MCF 10A (cell line): ENCODE measurements around the gene PTCH1. TPM values are rescaled to one million over a fixed set of nuclear protein-coding genes. Genes with fewer than 3 reads are reported as not detected.

ENCODE experiments used
- BruUV-seq: library from RNA; stranded (reverse); fragments of 400-500 nt; replicated peaks from 2 replicates; lab custom pipeline; 2021; lab: Mats Ljungman, UMichigan
- CTCF ChIA-PET: fragments of 300-600 bp; sonication (Branson Sonifier 250); formaldehyde crosslinking; extraction: SDS; loops from one replicate; lab custom pipeline; 2021; ENCODE audit warnings: antibody characterized with exemption, inconsistent platforms; lab: Yijun Ruan, JAX
- POLR2A ChIA-PET: fragments of 300-600, 350-650 bp; sonication (Branson Sonifier 250); formaldehyde crosslinking; extraction: SDS; loops from one replicate; lab custom pipeline; 2020; ENCODE audit warnings: antibody characterized with exemption, inconsistent platforms; lab: Yijun Ruan, JAX
- DNase-seq: peaks from one replicate; pipeline ENCODE4 v3.0.0-alpha.2; 2018; ENCODE audit not compliant: unreplicated experiment
- H3K27ac Mint-ChIP-seq: one replicate; pipeline ENCODE4 v1.8.0; 2022; ENCODE audit warnings: mild to moderate bottlenecking, low read depth, mixed read lengths; ENCODE audit not compliant: unreplicated experiment
- H3K27me3 Mint-ChIP-seq: one replicate; pipeline ENCODE4 v1.8.0; 2022; ENCODE audit warnings: mixed read lengths; ENCODE audit not compliant: insufficient read depth, unreplicated experiment
- H3K36me3 Mint-ChIP-seq: one replicate; pipeline ENCODE4 v1.8.0; 2022; ENCODE audit warnings: mild to moderate bottlenecking, moderate library complexity, mixed read lengths; ENCODE audit not compliant: insufficient read depth, unreplicated experiment
- H3K4me1 Mint-ChIP-seq: one replicate; pipeline ENCODE4 v1.8.0; 2022; ENCODE audit warnings: mixed read lengths; ENCODE audit not compliant: insufficient read depth, unreplicated experiment
- H3K4me3 Mint-ChIP-seq: one replicate; pipeline ENCODE4 v1.8.0; 2022; ENCODE audit warnings: mild to moderate bottlenecking, moderate library complexity, mixed read lengths; ENCODE audit not compliant: unreplicated experiment
- H3K9me3 Mint-ChIP-seq: one replicate; pipeline ENCODE4 v1.8.0; 2022; ENCODE audit warnings: mixed read lengths; ENCODE audit not compliant: unreplicated experiment
- intact Hi-C: fragments of 100-400 bp; cut with micrococcal nuclease; formaldehyde crosslinking; loops from 2 replicates; pipeline ENCODE4 v1.14.1; 2022
- total RNA-seq: library from RNA; stranded (reverse); gene quantifications from 2 replicates; pipeline ENCODE4 v1.2.3, GENCODE V29; 2022
- TF ChIP-seq, protein P1 (sequence below): fragments of 200-600 bp; IDR thresholded peaks from one replicate; pipeline ENCODE4 v1.8.0; 2022; ENCODE audit warnings: antibody characterized with exemption, mild to moderate bottlenecking; ENCODE audit not compliant: unreplicated experiment

The PTCH1 gene
- total RNA-seq, 1 experiment from 2014 or later: 3.6 TPM

DNA sequence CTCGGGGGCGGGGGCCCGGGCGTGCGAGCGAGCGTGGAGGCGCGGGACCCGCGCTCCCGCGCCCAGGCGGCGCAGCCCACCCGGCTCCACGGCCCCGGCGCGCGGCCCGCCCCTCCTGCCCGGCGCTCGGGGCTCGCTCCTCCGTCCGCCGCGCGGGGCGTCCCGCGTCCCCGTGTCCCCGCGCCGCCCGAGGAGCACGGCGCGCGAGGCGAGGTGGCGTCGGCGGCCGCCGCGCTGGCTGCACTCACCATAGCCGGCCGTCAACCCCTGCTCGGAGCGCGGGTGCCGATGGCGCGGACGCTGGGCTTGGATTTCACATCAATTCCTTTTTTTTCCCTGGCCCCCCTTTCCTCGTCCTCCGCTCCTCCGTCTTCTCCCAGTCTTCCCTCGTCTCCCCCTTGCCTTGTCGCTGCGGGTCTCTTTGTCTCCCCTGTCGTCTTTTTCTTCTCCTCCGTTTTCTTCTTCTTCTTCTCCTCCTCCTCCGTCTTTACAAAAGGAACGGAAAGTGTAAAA lies 494 bp downstream of the PTCH1 start:
- peak overlapping the region; percentile 81 for H3K4me3 Mint-ChIP-seq
- H3K4me1 Mint-ChIP-seq: peaks cover 15% of the 10 kb centered on the region
- H3K36me3 Mint-ChIP-seq: peaks cover 12% of the 10 kb centered on the region
- BruUV-seq: no TSS peak
- TF ChIP-seq, protein P1, sequence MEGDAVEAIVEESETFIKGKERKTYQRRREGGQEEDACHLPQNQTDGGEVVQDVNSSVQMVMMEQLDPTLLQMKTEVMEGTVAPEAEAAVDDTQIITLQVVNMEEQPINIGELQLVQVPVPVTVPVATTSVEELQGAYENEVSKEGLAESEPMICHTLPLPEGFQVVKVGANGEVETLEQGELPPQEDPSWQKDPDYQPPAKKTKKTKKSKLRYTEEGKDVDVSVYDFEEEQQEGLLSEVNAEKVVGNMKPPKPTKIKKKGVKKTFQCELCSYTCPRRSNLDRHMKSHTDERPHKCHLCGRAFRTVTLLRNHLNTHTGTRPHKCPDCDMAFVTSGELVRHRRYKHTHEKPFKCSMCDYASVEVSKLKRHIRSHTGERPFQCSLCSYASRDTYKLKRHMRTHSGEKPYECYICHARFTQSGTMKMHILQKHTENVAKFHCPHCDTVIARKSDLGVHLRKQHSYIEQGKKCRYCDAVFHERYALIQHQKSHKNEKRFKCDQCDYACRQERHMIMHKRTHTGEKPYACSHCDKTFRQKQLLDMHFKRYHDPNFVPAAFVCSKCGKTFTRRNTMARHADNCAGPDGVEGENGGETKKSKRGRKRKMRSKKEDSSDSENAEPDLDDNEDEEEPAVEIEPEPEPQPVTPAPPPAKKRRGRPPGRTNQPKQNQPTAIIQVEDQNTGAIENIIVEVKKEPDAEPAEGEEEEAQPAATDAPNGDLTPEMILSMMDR: no peak
- DNase-seq: no peak
- intact Hi-C loops: loop anchor here (10.0 kb wide), 1 partner anchor 321 kb away; no protein-coding TSS in a partner anchor
- ChIA-PET CTCF (no interaction called here), POLR2A (interaction anchor here (1.0 kb wide), 3 partner anchors 9 to 107 kb away, joined by 3 to 4 read pairs (median 4); no protein-coding TSS in a partner anchor)
- no peaks in the 10 kb centered on the region for H3K27me3 Mint-ChIP-seq
- H3K27ac Mint-ChIP-seq: peak overlapping the region; percentile 40
- no peaks in the 10 kb centered on the region for H3K9me3 Mint-ChIP-seq

DNA sequence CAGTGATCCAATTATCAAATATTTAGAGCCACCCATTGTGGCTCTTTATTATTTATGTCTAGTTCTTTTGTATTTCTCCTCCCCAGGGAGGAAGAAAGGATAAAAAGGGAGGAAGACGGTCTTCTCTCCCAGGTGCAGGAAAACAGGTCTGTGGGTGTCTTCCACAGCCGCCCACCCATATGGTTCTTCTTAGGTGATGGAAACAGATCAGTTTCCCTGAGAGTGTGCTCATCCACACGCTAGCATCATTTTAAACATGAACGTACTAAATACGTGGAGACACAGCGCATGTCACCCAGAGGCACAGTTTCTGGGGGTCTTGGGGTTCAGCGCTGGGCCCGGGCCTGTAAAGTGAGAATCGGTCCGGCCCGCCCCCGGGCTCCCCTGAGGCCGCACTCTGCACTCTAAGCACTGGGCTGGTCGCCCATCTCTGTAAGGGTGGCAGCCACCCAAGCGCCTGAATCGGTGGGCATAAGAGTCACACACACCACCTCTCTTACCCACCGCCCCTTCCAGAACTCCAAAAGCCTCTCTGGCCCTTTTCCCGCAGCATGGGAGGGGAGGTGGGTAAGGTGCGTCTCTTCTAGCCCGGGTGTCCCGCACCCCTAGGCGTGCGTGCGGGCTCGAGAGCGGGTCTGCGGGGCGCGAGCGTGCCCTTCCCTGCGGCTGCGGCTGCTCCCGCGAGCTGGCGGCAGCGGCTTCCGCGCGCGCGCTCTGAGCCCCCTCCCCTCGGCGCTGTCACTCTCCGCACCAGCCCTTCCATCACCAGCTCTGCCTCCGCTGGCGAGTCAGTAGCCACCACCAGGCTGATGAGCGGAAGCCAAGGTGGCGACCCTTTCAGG lies 1.3 kb downstream of the PTCH1 start:
- H3K27ac Mint-ChIP-seq: no peak overlapping the region
- ChIA-PET CTCF (no interaction called here), POLR2A (interaction anchor here (0.6 kb wide), 1 partner anchor 8 kb away, joined by 3 read pairs; no protein-coding TSS in a partner anchor)
- TF ChIP-seq, protein P1: no peak
- no peaks in the 10 kb centered on the region for H3K27me3 Mint-ChIP-seq
- no TSS peak for BruUV-seq
- H3K9me3 Mint-ChIP-seq: no peaks in the 10 kb centered on the region
- peaks cover 8% of the 10 kb centered on the region for H3K4me1 Mint-ChIP-seq
- DNase-seq: no peak
- peaks cover 12% of the 10 kb centered on the region for H3K36me3 Mint-ChIP-seq
- intact Hi-C loops: loop anchor here (10.0 kb wide), 1 partner anchor 321 kb away; no protein-coding TSS in a partner anchor
- H3K4me3 Mint-ChIP-seq: peak overlapping the region; percentile 81

DNA sequence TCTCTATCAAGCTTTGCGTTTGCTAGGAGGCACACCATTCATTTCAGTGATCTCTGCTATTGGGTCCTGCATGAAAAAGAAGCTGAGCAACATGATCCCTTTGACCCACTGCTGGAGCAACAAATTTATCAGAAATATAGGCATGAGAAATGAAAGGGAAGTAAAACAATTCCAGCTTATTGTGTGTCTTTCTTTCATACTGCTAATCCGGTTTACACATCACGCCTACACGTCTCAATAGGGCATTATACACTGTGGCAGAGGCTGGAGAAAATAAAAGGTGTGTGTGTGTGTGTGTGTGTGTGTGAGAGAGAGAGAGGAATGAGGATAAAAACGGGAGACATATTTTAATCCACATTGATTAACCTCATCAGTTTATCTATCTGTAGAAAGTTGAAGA lies 2.4 kb downstream of the PTCH1 start:
- DNase-seq: no peak
- H3K27me3 Mint-ChIP-seq: no peaks in the 10 kb centered on the region
- H3K4me3 Mint-ChIP-seq: no peak overlapping the region
- TF ChIP-seq, protein P1: no peak
- ChIA-PET POLR2A (interaction anchor here (1.2 kb wide), 1 partner anchor 360 kb away, joined by 6 read pairs; the partner anchor contains the start of gene ERCC6L2), CTCF (interaction anchor here (0.6 to 0.9 kb wide), 3 partner anchors 615 to 711 kb away, joined by 3 read pairs; no protein-coding TSS in a partner anchor)
- H3K4me1 Mint-ChIP-seq: peaks cover 7% of the 10 kb centered on the region
- H3K27ac Mint-ChIP-seq: no peak overlapping the region
- BruUV-seq: no TSS peak
- intact Hi-C loops: loop anchor here (10.0 kb wide), 1 partner anchor 320 kb away; no protein-coding TSS in a partner anchor
- peaks cover 12% of the 10 kb centered on the region for H3K36me3 Mint-ChIP-seq
- H3K9me3 Mint-ChIP-seq: no peaks in the 10 kb centered on the region

DNA sequence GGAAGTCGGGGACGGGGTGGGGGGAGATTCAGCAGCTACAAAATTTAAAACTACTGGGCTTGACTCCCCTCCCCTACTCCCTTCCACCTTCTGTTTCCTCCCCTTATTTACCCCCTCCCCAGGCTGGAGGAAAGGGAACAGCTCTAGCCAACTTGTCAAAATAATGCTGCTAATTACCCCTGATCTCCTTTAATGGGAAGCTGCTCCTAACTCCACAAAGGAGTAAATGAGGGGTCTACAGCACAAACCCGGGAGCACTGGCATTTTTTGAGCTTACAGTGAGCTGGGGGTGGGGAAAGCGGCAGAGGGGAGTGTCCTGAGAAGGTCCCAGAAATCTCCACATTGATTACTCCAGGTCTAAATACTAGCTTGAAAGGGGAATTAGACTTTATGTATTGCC lies 3.1 kb downstream of the PTCH1 start:
- ChIA-PET CTCF (interaction anchor here (0.6 to 0.9 kb wide), 3 partner anchors 616 to 705 kb away, joined by 3 read pairs; no protein-coding TSS in a partner anchor), POLR2A (interaction anchor here (1.2 kb wide), 1 partner anchor 361 kb away, joined by 6 read pairs; the partner anchor contains the start of gene ERCC6L2)
- BruUV-seq: no TSS peak
- no peak overlapping the region for H3K27ac Mint-ChIP-seq
- no peaks in the 10 kb centered on the region for H3K27me3 Mint-ChIP-seq
- peaks cover 7% of the 10 kb centered on the region for H3K4me1 Mint-ChIP-seq
- no peaks in the 10 kb centered on the region for H3K9me3 Mint-ChIP-seq
- intact Hi-C loops: loop anchor here (10.0 kb wide), 1 partner anchor 319 kb away; no protein-coding TSS in a partner anchor
- TF ChIP-seq, protein P1: no peak
- DNase-seq: no peak
- H3K36me3 Mint-ChIP-seq: peaks cover 12% of the 10 kb centered on the region
- H3K4me3 Mint-ChIP-seq: no peak overlapping the region
